SK-N-MC (cell line): ENCODE results near the gene SLC7A1.
"Not testable (repeated sequence)": the region's sequence is repeated elsewhere in the genome, so short reads cannot be mapped to it uniquely, and the experiment has no call there.

Experiments used
- DNase-seq: peaks from one replicate; pipeline ENCODE4 v3.0.0-alpha.2; 2011; ENCODE audit warnings: low read depth, low spot score
- H3K27ac ChIP-seq: fragments of 200-600 bp; sonication (generic); 2 replicates; pipeline ENCODE4 v1.5.1; 2016; ENCODE audit warnings: mixed run types
- H3K36me3 ChIP-seq: fragments of 200-600 bp; sonication (generic); 2 replicates; pipeline ENCODE4 v1.6.1; 2017; ENCODE audit warnings: antibody characterized with exemption, low read length, mixed read lengths; ENCODE audit not compliant: insufficient read depth
- H3K4me3 ChIP-seq: fragments of 200-600 bp; sonication (generic); 2 replicates; pipeline ENCODE4 v1.5.1; 2016
- H3K9ac ChIP-seq: fragments of 200-600 bp; sonication (generic); 2 replicates; pipeline ENCODE4 v1.8.0; 2017; ENCODE audit warnings: mixed run types, mixed read lengths; ENCODE audit not compliant: insufficient read length
- H3K9me3 ChIP-seq: fragments of 200-600 bp; sonication (generic); 2 replicates; pipeline ENCODE4 v1.6.1; 2017; ENCODE audit warnings: low read depth, mild to moderate bottlenecking, antibody characterized with exemption, low read length, moderate library complexity, mixed read lengths
- EZH2 ChIP-seq: fragments of 200-600 bp; sonication (generic); IDR thresholded peaks from one replicate; pipeline ENCODE4 v1.6.1; 2017; ENCODE audit warnings: antibody characterized with exemption
- FOXP2 ChIP-seq: optimal IDR thresholded peaks from 2 replicates; pipeline ENCODE3; 2011; ENCODE audit warnings: mild to moderate bottlenecking, moderate library complexity; ENCODE audit not compliant: insufficient read depth; ENCODE audit errors: extremely low read length, control extremely low read depth
- POLR2AphosphoS5 ChIP-seq: IDR thresholded peaks from 2 replicates; pipeline ENCODE4 v1.6.1; 2012; ENCODE audit warnings: mild to moderate bottlenecking, low read depth, low read length, borderline replicate concordance

Gene SLC7A1

GRCh38 chr13:29595380-29596063 lies at the start of gene SLC7A1:
SLC7A1 (minus strand) TSS chr13:29595688; CDS start chr13:29536188, 59,500 bp downstream.
- H3K4me3 ChIP-seq, result peak within 1 kb of the TSS; percentile 86
- H3K9me3 ChIP-seq, result no peaks in the 10 kb centered on the region
- H3K9ac ChIP-seq, result peak within 1 kb of the TSS; percentile 97
- H3K36me3 ChIP-seq, result peaks cover 13% of the 10 kb centered on the region
- no peak for DNase-seq
- TF ChIP-seq POLR2AphosphoS5 (no peak), EZH2 (no peak), FOXP2 (no peak)
- H3K27ac ChIP-seq, result peak within 1 kb of the TSS; percentile 76

- TF ChIP-seq FOXP2, result no peak
- TF ChIP-seq POLR2AphosphoS5, result no peak
- TF ChIP-seq EZH2, result no peak
- DNase-seq, result no peak
- Histone ChIP-seq H3K9me3 (no peaks in the 10 kb centered on the region), H3K9ac (no peak overlapping the region), H3K27ac (no peak overlapping the region), H3K4me3 (no peak overlapping the region), H3K36me3 (no peaks in the 10 kb centered on the region)
These were observed 45.2 kb upstream of the SLC7A1 start for GRCh38 chr13:29640665-29641064.

GRCh38 chr13:29636831-29637230 lies 41.3 kb upstream of the SLC7A1 start:
- DNase-seq, H3K9me3 ChIP-seq, H3K4me3 ChIP-seq: not testable (repeated sequence)

GRCh38 chr13:29624997-29625396 lies 29.5 kb upstream of the SLC7A1 start:
- Histone ChIP-seq H3K36me3 (no peaks in the 10 kb centered on the region), H3K27ac (no peak overlapping the region), H3K4me3 (no peak overlapping the region), H3K9ac (no peak overlapping the region), H3K9me3 (no peaks in the 10 kb centered on the region)
- TF ChIP-seq POLR2AphosphoS5 (no peak), EZH2 (no peak), FOXP2 (no peak)
- no peak for DNase-seq

More at GRCh38 chr13:29636831-29637230, 41.3 kb upstream of the SLC7A1 start:
- not testable (repeated sequence) for H3K36me3 ChIP-seq, H3K27ac ChIP-seq, H3K9ac ChIP-seq

GRCh38 chr13:29621841-29622240 lies 26.4 kb upstream of the SLC7A1 start:
- no peak overlapping the region for H3K4me3 ChIP-seq
- TF ChIP-seq POLR2AphosphoS5, result no peak
- no peak for TF ChIP-seq EZH2
- TF ChIP-seq FOXP2, result no peak
- DNase-seq, result no peak
- no peak overlapping the region for H3K9ac ChIP-seq
- H3K36me3 ChIP-seq, result no peaks in the 10 kb centered on the region
- H3K9me3 ChIP-seq, result no peaks in the 10 kb centered on the region
- H3K27ac ChIP-seq, result no peak overlapping the region

GRCh38 chr13:29621051-29621800 lies 25.7 kb upstream of the SLC7A1 start:
- TF ChIP-seq POLR2AphosphoS5, result no peak
- TF ChIP-seq EZH2, result no peak
- no peak for TF ChIP-seq FOXP2
- no peak overlapping the region for H3K4me3 ChIP-seq
- H3K36me3 ChIP-seq, result no peaks in the 10 kb centered on the region
- no peak overlapping the region for H3K9ac ChIP-seq
- no peak overlapping the region for H3K27ac ChIP-seq
- no peak for DNase-seq
- H3K9me3 ChIP-seq, result no peaks in the 10 kb centered on the region

GRCh38 chr13:29619995-29620394 lies 24.5 kb upstream of the SLC7A1 start:
- Histone ChIP-seq H3K4me3 (no peak overlapping the region), H3K27ac (no peak overlapping the region), H3K9me3 (no peaks in the 10 kb centered on the region), H3K9ac (no peak overlapping the region), H3K36me3 (no peaks in the 10 kb centered on the region)
- DNase-seq, result no peak
- TF ChIP-seq FOXP2 (no peak), POLR2AphosphoS5 (no peak), EZH2 (no peak)

GRCh38 chr13:29613101-29613500 lies 17.6 kb upstream of the SLC7A1 start:
- no peaks in the 10 kb centered on the region for H3K36me3 ChIP-seq
- H3K9ac ChIP-seq, result no peak overlapping the region
- no peak overlapping the region for H3K4me3 ChIP-seq
- H3K9me3 ChIP-seq, result no peaks in the 10 kb centered on the region
- no peak for DNase-seq
- no peak overlapping the region for H3K27ac ChIP-seq
- no peak for TF ChIP-seq FOXP2
- no peak for TF ChIP-seq POLR2AphosphoS5
- TF ChIP-seq EZH2, result no peak
